ENCODE results near the gene SUSD5. TPM values are rescaled to one million over a fixed set of nuclear protein-coding genes. Genes with fewer than 3 reads are reported as not detected.

SUSD5 gene
- total and polyA plus RNA-seq, 2 of the 13 experiments (the other 11 are each of a cell fraction or from before 2014, with no cell fraction given): not detected

GRCh38 chr3:33173672-33174071 lies 44.9 kb downstream of the SUSD5 start:
- in situ Hi-C loops (cut with HindIII; ENCODE audit: extremely low pct_ligation_motif_present, low pct_unique_long_range_greater_than_20kb) (no loop called here), intact Hi-C loops (cut with micrococcal nuclease; ENCODE audit: unreplicated experiment) (no loop called here)
- ChIA-PET CTCF (ENCODE audit: low intra/inter-chr PET ratio, low total read pairs) (no interaction called here), POLR2A (no interaction called here)
- ATAC-seq: no peak
- WGBS (ENCODE audit: low lambda C conversion rate): 15% methylated on average over 4 of the region's 4 CpGs
- Histone ChIP-seq H4K20me1 (ENCODE audit: insufficient read depth, low read length) (no peaks in the 10 kb centered on the region), H3K4me3 (replicated peaks in 1 of 3; ENCODE audit: insufficient read depth in 1 of 3, low read depth in 2 of 3, low read length in 3 of 3) (no peak overlapping the region), H2AFZ (ENCODE audit: low read length) (no peak overlapping the region), H3K36me3 (replicated peaks in 1 of 2; ENCODE audit: control insufficient read depth in 1 of 2, insufficient read depth in 2 of 2, low read length in 2 of 2) (no peaks in the 10 kb centered on the region), H3K27me3 (ENCODE audit: control insufficient read depth in 1 of 2, insufficient read depth in 2 of 2, low read length in 2 of 2) (peaks cover 0 to 8% of the 10 kb centered on the region in 2 experiments; a peak in 2 of 5 replicates), H3K9ac (ENCODE audit: insufficient read depth, low read depth, low read length) (no peak overlapping the region), H3K4me1 (ENCODE audit: insufficient read depth, low read length) (peaks cover 11% of the 10 kb centered on the region), H3K79me2 (ENCODE audit: insufficient read depth, low read length) (no peaks in the 10 kb centered on the region), H3K4me2 (ENCODE audit: low read depth, low read length) (no peak overlapping the region), H3K27ac (ENCODE audit: extremely low read length, insufficient read depth, low read length) (no peak overlapping the region), H3K9me3 (ENCODE audit: low read length) (no peaks in the 10 kb centered on the region)
- DNase-seq (ENCODE audit: low spot score): no peak
- no peak for FAIRE-seq
- BruUV-seq (replicated peaks): no TSS peak
- TF ChIP-seq ZNF558 (CRISPR knock-in tag; IDR thresholded peaks at IDR 0.05; ENCODE audit: borderline replicate concordance): no peak
- no peak for TF ChIP-seq TEAD3 (CRISPR knock-in tag; optimal IDR thresholded peaks at IDR 0.05; ENCODE audit: borderline replicate concordance)
- TF ChIP-seq ZKSCAN8 (CRISPR knock-in tag; IDR thresholded peaks at IDR 0.05; ENCODE audit: borderline replicate concordance): no peak
- TF ChIP-seq ZBTB8A (CRISPR knock-in tag; IDR thresholded peaks at IDR 0.05; ENCODE audit: borderline replicate concordance, low read depth): no peak
- no peak for TF ChIP-seq ZMAT3 (CRISPR knock-in tag; conservative IDR thresholded peaks at IDR 0.05)
- TF ChIP-seq GPBP1L1 (CRISPR knock-in tag; IDR thresholded peaks at IDR 0.05): no peak
- no peak for TF ChIP-seq ZNF136 (CRISPR knock-in tag; IDR thresholded peaks at IDR 0.05; ENCODE audit: low read depth)
- no peak for TF ChIP-seq ZMAT5 (CRISPR knock-in tag; IDR thresholded peaks at IDR 0.05; ENCODE audit: borderline replicate concordance, low read depth)
- no peak for TF ChIP-seq NKX3-1 (CRISPR knock-in tag; IDR thresholded peaks at IDR 0.05)
- TF ChIP-seq ZNF839 (CRISPR knock-in tag; IDR thresholded peaks at IDR 0.05; ENCODE audit: borderline replicate concordance): no peak
- TF ChIP-seq NCOA1 (CRISPR knock-in tag; IDR thresholded peaks at IDR 0.05): no peak
- TF ChIP-seq ZNF280D (CRISPR knock-in tag; IDR thresholded peaks at IDR 0.05): no peak
- TF ChIP-seq TAF1 (CRISPR knock-in tag; IDR thresholded peaks at IDR 0.05): no peak
- TF ChIP-seq SRY (CRISPR knock-in tag; IDR thresholded peaks at IDR 0.05): no peak
- TF ChIP-seq ZSCAN5A (CRISPR knock-in tag; IDR thresholded peaks at IDR 0.05; ENCODE audit: borderline replicate concordance): no peak
- no peak for TF ChIP-seq GABPB1 (CRISPR knock-in tag; IDR thresholded peaks at IDR 0.05)
- no peak for TF ChIP-seq KLF6 (CRISPR knock-in tag; IDR thresholded peaks at IDR 0.05)
- no peak for TF ChIP-seq HNF1B (CRISPR knock-in tag; IDR thresholded peaks at IDR 0.05)
